DMS79 treated with DMSO at 0.1 percent for 48 hours (cell line): ENCODE data around the gene TCF4.
A peak's percentile ranks its signal among the peaks of the same experiment; 100 is the strongest.

ENCODE experiments used
- DNase-seq: peaks from one replicate; lab custom pipeline; 2025; lab: John Stamatoyannopoulos, UW

TCF4 gene

GRCh38 chr18:55256929-55257289 is 331.1 kb downstream of the TCF4 start:
- no peak for DNase-seq

DNA sequence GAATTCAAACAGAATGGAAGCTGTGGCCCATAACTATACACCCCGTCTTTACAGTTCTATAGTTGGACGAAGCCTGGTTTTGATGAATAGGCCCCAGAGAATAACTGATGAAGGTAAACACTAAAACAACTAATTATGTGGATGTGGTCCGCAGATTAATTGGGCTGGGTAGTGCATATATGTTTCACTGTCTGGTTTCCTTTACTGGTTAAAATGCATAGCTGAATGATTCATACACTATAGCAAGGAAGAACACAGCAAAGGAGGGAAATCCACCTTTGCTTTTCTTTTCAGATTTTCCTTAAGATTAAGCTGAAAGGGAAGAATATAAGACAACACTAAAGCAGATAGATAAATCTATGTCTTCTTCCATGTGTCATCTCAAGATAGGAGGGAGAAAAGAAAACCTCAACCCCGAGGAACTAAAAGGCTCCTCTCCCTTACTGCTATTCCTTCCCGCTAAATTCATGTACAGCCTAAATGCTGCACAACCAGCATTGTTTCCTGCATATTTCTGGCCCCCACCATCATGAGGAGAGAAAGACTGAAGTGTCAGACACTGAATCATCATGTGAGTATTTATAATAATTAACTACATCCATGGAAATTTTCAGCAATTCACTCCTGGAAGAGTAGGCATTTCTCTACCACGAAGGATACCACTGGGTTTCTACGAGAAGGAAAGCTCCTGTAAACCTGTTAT is 331.6 kb downstream of the TCF4 start:
- DNase-seq, result no peak

- DNase-seq, result no peak
Measured at GRCh38 chr18:55253814-55254213, 334.2 kb downstream of the TCF4 start.

DNA sequence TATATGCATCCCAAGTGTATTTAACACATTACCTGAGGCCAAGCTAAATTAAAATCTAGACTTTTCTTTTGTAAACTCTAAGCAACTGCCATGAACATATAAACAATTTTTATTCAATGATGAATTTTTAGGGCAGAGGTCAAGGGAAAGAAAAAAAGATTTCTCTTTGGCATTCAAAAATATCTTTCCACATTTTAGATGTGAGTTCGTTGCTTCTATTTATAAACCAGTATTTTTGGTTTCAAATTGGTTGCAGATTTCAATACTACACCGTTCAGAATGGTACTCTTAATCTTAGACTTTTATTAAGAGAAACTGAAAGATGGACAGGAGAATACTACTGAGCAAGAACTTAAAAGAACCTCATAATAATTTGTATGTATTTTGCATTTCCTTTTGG is 335.1 kb downstream of the TCF4 start:
- no peak for DNase-seq

- DNase-seq, result no peak
Measured at GRCh38 chr18:55252053-55252675, 335.8 kb downstream of the TCF4 start.

DNA sequence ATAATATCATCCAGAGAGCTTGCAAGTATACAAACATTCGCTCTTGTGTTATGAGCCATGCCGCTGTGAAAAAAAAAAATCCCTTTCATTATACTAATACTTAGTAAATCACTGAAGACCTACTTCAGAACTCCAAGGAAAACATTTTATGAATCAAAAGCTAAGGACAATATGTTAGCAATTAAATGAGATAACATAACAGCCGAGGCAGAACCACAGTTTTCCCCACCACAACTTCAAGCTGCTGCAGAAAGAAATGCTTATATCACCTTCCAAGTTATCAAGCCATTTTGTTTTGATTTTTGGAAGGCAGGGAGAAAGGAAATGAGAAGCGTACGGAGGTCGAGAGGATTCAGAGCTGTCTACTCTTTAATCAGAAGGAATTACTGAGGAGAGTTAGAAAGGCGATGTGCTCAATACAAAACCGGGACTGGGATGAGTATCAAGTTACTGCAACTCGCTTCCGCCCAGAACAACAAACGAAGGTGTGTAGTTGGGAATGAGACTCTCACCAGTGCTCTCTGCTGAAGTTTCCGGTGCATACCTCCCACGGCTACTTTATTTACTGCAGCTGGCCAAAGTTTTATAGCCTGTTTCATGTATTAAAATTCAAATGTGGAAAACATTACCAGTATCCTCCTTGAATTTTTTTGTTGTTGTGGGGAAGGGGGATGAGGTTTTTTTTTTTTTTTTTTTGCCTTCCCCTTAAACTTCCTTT is 336.6 kb downstream of the TCF4 start:
- DNase-seq, result no peak

- DNase-seq, result no peak
Measured at GRCh38 chr18:55250768-55251173, 337.2 kb downstream of the TCF4 start.

- DNase-seq, result no peak
Measured at GRCh38 chr18:55249550-55249949, 338.4 kb downstream of the TCF4 start.

GRCh38 chr18:55248495-55248894 is 339.5 kb downstream of the TCF4 start:
- no peak for DNase-seq

GRCh38 chr18:55247032-55247431 is 341.0 kb downstream of the TCF4 start:
- DNase-seq, result no peak

GRCh38 chr18:55246278-55246677 is 341.7 kb downstream of the TCF4 start:
- no peak for DNase-seq

- no peak for DNase-seq
Measured at GRCh38 chr18:55245211-55245614, 342.8 kb downstream of the TCF4 start.

DNA sequence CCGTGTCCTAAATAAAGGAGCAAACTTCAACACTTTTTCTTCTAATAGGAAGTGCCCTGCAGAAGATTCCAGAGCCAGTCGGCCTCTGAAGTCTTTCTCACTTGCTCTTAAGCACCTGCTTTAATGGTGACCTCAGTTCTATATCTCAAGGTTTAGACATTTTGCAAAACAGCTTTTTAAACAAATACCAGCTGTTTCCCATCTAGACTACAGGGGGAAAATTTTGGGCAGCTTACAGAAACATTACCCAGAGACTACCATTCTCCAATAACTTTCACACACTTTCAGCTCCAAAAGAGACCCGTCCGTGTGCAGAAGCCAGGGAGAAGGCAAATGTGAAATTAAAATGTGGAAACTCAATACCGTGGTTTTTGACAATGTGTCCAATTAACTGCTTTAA is 343.4 kb downstream of the TCF4 start:
- DNase-seq, result no peak

GRCh38 chr18:55243857-55244256 is 344.1 kb downstream of the TCF4 start:
- no peak for DNase-seq

GRCh38 chr18:55243255-55243654 is 344.7 kb downstream of the TCF4 start:
- DNase-seq, result no peak

GRCh38 chr18:55240978-55241377 is 347.0 kb downstream of the TCF4 start:
- no peak for DNase-seq

DNA sequence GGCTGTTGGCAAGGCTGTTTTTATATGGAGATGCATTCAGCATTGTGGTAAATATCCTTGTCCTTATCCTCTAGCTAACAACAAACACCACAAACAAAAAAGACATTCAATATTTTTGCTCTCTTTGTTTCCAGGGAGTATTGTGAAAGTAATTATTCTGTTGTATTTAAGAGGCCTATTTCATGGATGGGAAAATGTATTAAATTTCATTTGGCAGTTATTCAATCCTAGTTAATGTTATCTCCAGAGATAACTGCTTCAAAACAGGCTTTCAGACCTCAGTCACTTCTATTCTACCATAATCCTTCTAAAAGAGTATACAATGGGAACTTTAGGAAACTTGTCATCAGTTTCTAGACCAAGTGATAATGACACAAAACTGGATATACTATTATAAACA is 348.3 kb downstream of the TCF4 start:
- peak; percentile 43 for DNase-seq

GRCh38 chr18:55237660-55238059 is 350.3 kb downstream of the TCF4 start:
- no peak for DNase-seq

DNA sequence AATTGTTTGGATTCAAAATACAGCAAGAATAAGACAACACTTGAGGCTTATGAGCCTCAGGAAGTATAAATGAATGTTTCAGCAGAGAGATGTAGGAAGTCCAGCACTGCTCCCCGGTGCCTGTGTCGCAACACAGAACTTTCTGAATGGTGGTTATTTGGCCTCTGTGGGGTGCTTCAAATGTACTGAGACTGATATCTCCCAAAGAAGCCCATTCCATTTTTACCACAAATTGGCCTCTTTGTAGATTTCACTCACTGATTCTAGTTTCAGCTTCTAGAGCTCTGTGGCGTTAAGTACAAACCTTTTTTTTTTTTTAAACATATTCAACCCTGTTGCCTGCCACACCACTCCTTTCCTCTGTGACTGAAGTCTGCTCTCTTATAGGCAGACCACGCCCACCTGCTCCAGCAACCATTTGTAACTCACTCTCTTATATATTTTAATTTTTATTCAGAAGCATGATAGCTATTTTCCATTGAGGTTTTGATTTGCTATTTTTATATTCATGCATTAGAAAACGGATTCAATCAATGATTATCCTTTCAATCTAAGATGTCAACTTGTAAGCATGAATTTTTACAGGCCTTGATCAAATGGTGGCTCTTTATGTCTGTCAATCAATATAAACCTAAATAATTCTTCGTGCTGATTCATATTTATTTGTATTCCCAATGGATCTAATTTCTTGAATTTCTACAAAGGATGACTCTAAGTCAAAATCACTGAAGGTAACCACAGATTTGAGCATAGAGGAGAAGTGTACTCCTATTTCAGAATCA is 351.7 kb downstream of the TCF4 start:
- DNase-seq, result no peak

GRCh38 chr18:55235094-55235461 is 352.9 kb downstream of the TCF4 start:
- DNase-seq, result no peak

- peak; percentile 52 for DNase-seq
Measured at GRCh38 chr18:55234366-55235093, 353.5 kb downstream of the TCF4 start.

- DNase-seq, result no peak
Measured at GRCh38 chr18:55233857-55234256, 354.1 kb downstream of the TCF4 start.
